G401 (cell line): ENCODE measurements around the gene CDK19. TPM values are rescaled to one million over a fixed set of nuclear protein-coding genes. Genes with fewer than 3 reads are reported as not detected.
"Not testable (repeated sequence)": the region's sequence is repeated elsewhere in the genome, so short reads cannot be mapped to it uniquely, and the experiment has no call there.

Source experiments
- DNase-seq: peaks from one replicate; pipeline ENCODE4 v3.0.0-alpha.2; 2015; ENCODE audit warnings: low spot score
- in situ Hi-C: cut with HindIII; loops from 2 replicates; pipeline ENCODE4 v1.10.0; 2016; ENCODE audit warnings: low sequenced_read_pairs, mixed read lengths
- total RNA-seq: library from RNA; depleted of rRNA; stranded (reverse); fragments of >200 nt; shearing (Covaris generic); gene quantifications from 2 replicates; pipeline ENCODE4 v1.2.3, GENCODE V29; 2014

CDK19 gene
- total RNA-seq, 1 experiment from 2014 or later = 17.2 TPM

DNA sequence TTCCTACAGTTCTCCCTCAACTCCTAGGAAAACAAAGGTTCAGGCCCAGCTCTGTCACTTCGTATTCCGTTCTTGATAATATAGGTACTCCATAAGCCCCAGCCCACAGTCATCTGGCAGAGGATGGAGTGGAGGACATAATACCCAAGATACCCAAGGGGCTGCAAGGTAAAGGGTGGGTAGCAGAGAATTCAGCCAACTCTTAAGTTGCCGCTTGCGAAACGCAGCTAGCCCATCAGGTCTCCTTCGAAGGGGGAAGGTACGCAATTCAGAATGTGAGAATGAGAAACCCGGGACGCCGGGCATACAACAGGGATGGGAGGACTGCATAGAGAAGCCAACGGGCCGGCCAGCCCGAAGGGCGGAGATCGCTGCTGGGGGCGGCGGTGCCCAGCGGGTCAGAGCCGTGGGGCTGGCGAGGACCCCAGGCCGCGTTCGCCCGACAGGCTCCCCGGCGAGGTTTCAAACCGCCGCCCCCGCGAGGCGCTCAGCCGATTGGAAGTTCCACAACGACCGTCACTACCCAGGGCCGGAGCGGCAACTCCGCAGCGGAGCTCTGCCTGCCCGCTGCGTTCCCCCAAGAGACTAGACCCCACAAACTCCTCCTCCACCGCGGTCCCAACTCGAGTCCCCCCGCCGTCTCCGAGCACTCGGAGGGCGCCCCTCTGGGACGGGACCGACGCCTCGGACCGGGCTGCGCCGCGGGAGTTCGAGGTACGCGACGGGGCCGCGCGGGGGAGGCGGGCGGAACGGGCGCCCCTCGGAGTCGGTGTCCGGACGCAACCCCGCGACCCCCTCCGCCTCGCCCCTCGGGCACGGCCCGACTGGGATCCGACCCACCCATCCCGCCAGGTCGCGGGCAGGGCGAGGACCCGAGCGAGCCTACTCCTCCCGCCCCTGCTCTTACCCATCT lies 911 bp downstream of the CDK19 start:
- peak; percentile 43 for DNase-seq
- in situ Hi-C loops = no loop called here

DNA sequence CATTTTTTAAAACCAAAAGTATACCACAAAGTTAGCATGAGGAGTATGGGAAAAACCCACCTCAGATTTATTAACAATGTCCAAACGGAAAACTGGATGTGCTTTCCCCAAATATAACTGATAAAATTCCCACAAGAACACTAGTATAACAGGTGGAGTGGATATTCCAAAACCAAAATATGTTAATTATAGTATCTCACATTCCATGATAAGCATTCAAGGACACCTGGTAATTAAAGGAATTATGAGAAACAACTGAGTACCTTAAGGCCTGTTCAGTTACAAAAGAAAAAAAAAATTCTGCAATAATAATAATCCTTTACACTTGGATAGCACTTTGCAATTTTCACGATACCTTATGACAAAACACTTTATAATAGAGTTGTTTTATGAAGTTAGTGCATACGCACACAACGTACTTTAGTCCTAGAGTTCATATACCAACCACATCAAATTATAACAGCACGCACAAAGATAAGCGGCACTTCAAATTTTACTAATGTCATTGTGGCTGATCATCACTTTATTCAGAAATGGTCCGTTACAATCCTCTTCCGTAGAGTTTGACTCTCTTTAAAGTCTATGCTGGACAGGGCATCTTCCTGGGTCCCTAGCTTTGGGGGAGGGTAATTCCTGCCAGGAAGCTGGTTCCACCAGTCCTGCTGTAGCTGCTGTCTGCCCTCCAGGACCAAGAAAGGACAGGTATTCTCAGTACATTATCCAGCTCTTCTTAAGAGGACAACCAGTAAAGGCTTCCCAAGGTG lies 1.7 kb downstream of the CDK19 start:
- no peak for DNase-seq
- in situ Hi-C loops = no loop called here

DNA sequence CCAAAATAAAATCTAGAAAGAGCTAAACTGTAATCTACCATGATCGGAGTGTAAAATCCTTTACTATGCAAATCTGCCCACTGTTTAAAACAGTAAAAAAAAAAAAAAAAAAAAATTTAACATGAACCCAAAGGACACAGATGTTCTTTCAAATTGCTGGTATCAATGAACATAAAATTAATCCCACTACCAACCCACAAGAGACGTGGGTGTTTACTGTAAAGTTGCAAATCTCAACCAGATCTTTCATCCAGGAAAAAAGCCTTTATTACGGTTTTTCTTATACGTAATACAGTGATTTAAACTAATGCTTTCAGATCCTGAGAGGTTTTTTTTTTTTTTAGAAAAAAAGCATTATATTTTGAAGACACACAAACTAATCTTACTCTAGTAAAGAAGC lies 2.5 kb downstream of the CDK19 start:
- DNase-seq = no peak
- in situ Hi-C loops = no loop called here

DNA sequence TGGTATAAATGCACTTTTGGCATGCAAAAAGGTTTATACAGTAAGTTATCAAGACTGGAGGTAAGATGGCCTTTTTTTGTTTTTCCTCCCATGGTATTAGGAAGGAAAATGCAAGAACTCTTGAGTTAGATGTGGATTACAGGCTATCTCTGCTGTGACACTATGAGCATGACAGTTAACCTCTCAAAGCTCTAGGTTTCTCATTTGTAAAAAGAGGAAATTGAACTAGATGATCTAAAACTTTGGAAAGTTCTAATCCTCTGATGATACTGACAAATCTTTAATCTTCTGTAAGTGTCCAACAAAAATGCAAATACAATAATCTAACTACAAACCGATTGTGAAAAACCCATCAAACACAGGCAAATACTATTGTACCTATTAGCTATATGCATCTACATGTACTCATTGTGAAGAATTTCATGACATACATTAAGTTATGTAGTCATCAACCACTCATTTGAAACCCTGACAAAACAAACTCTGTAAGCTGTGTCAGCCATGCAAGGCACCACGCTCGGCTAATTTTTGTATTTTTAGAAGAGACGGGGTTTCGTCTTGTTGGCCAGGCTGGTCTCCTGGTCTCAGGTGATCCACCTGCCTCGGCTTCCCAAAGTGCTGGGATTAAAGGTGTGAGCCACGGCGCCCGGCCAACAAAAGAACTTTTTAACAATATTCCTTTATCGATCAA lies 4.2 kb downstream of the CDK19 start:
- in situ Hi-C loops = no loop called here

DNA sequence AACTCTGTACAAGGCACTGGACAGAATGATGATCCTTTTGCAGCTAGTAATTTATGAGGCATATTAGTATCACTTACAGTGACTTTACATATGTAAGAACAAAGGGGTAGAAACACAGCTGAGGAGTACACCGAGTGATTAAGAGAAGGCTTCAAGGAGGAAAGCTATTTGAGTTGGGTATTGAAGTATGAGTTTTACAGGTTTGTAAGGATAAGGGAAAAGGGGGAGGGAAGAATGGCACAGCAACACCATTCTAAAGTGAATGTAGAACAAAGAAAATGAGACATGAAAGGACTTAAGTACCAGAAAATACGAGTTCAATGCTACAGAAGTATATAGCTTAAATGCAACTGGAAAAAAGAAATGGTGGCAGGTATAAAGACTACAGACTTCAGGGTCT lies 5.5 kb downstream of the CDK19 start:
- in situ Hi-C loops = no loop called here
- DNase-seq = no peak

More for the DNA sequence above, 4.2 kb downstream of the CDK19 start:
- DNase-seq = no peak

DNA sequence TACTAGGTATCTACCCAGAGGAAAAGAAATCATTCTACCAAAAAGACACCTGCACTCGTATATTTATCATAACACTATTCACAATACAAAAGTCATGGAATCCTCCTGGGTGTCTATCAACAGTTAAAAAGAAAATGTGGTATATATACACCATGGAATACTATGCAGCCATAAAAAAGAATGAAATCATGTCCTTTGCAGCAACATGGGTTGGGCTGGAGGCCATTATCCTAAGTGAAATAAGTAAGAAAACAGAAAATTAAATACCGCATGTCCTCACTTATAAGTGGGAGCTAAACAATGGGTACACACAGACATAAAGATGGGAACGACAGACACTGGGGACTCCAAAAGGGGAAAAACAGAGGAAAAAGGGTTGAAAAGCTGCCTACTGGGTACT lies 13.1 kb downstream of the CDK19 start:
- in situ Hi-C loops, DNase-seq: not testable (repeated sequence)

DNA sequence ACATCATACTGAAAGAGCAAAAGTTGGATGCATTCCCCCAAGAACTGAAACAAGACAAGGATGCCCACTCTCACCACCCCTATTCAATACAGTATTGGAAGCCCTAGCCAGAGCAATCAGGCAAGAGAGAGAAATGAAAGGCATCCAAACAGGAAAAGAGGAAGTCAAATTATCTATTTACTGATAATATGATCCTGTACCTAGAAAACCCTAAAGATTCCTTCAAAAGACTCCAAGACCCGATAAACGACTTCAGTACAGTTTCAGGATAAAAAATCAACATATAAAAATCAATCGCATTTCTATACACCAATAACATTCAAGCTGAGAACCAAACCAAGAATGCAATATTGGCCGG lies 14.5 kb downstream of the CDK19 start:
- in situ Hi-C loops = no loop called here

DNA sequence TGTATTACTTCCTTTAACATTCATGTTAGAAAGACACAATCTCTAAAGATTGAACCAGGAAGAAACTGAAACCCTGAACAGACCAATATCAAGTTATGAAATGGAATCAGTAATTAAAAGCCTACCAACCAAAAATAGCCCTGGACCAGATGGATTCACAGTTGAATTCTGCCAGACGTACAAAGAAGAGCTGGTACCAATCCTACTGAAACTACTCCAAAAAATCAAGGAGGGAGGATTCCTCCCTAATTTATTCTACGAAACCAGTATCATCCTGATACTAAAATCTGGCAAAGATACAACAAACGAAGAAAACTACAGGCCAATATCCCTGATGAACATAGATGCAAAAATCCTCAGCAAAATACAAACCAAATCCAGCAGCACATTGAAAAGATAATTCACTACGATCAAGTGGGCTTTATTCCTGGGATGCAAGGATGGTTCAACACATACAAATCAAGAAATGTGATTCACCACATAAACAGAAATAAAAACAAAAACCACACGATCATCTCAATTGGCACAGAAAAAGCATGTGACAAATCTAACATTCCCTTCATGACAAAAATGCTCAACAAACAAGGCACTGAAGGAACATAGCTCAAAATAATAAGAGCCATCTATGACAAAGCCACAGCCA lies 15.0 kb downstream of the CDK19 start:
- in situ Hi-C loops = no loop called here
- peak; percentile 80 for DNase-seq

More for the DNA sequence above, 14.5 kb downstream of the CDK19 start:
- no peak for DNase-seq

DNA sequence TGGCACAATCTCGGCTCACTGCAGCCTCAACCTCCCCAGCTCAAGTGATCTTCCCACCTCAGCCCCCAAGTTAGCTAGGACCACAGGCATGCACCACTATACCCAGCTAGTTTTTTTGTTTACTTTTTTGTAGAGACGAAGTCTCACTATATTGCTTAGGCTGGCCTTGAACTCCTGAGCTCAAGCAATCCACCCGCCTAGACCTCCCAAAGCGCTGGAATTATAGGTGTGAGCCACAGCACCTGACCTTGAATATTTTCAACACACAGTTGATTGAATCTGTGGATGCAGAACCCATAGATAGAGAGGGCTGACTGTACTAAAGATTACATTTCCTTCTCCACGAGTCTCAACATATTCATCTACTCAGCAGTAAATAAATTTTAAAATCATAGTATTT lies 15.6 kb downstream of the CDK19 start:
- no peak for DNase-seq
- in situ Hi-C loops = no loop called here

DNA sequence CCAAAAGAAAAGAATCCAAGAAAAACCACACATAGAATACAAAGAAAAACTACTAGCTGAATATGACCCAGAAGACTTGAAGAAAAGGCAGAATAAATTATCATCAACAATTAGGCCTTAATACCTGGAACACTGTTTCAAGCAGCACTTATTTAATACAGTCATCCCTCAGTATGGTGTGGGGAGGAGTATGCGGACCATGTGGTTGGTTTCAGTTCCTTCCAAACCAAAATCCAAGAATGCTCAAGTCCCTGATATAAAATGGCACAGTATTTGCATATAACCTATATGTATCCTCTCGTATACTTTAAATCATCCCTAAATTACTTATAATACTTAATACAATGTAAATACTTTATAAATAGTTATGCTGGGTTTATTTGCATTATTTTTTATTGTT lies 16.1 kb downstream of the CDK19 start:
- in situ Hi-C loops = no loop called here
- no peak for DNase-seq

DNA sequence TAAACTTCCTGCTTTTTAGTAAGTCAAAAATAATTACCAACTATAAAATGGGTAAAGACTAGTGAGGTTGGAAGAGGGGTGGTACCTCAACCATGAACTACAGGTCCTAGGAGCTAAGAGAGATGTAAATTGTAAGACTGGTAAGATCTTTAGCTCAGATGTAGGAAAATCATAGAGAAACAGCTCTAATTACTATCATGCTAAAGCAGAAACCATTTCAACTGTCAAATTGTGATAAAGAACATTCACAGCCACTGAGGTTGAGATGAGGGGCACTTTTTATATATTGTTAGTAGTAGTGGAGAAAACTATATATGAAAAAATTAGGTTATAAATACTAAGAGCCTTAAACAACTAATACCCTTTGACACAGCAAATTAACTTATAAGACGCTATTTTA lies 20.0 kb downstream of the CDK19 start:
- in situ Hi-C loops = no loop called here
- DNase-seq = no peak

DNA sequence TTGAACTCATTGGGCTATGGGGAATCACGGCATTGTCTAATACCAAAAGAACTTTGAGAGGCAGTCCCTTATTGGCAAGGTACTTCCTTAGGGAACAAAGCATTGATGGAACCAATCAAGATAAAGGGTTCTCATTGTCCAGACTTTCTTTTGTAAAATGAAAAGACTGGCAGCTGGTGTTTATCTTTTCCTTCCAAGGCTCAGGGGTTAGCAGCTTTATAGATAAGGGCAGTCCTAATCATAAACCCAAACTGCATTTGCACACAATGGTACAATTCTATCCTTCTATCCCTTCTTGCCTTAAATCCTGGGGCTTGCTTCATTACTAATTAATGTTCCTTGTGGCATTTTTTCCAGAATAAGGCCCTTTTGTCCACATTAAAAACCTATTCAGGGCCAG lies 28.6 kb downstream of the CDK19 start:
- in situ Hi-C loops = no loop called here

DNA sequence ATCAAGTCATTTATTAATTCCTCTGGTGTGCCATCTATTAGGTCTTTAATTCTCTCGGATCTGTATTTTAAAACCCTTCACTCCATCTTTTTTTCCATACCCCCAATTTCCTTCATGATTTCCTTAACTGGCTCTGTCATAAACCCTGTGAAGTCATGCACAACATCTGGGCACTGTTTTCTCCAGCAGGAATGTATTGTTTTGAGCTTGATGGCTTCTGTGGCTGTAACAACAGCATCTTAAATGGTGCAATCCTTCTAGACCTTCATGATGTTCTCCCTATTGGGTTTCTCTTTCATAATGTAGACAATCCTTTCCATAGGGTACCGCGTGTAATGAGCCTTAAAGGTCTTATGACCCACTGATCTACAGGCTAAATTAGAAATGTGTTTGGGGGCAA lies 29.0 kb downstream of the CDK19 start:
- DNase-seq = no peak
- in situ Hi-C loops = no loop called here

More for the DNA sequence above, 28.6 kb downstream of the CDK19 start:
- DNase-seq = no peak

DNA sequence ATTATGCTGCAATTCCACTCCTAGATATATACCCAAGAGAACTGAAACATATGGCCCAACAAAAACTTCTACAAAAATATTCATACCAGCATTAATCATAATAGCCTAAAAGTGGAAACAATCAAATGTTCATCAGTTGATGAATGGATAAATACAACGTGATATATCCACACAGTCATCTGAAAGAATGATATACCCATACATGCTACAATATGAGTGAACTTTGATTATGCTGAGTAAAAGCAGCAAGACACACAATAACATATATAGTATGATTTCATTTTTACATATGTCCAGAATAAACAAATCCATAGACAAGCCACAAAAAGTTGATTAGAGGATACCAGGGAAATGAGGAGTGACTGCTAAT lies 30.7 kb downstream of the CDK19 start:
- in situ Hi-C loops = no loop called here
- DNase-seq = no peak

DNA sequence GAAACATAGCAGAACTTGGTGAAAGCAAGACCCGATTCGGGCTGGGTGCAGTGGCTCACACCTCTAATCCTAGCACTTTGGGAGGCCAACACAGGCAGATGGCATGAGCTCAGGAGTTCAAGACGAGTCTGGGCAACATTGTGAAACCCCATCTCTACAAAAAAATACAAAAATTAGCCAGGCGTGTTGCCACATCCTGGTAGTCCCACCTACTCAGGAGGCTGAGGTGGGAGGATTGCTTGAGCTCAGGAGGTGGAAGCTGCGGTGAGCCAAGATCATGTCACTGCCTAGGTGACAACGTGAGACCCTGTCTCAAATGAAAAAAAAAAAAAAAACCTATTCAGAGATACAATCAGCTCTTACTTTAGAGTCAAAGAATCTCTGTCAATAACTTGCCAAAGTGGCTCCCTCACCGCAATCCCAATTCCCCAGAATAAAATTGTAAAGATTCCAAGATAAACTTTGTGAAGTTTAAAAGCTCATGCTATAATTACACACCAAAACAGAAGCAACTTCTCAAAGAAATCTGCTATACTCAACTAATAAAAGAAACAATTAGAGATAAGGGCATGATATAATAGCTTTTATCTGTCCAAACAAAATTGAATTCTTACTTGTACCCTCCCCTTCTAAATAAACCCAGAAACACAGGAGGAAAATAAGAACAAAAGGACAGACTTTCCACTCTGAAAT lies 33.6 kb downstream of the CDK19 start:
- DNase-seq = no peak
- in situ Hi-C loops = no loop called here

DNA sequence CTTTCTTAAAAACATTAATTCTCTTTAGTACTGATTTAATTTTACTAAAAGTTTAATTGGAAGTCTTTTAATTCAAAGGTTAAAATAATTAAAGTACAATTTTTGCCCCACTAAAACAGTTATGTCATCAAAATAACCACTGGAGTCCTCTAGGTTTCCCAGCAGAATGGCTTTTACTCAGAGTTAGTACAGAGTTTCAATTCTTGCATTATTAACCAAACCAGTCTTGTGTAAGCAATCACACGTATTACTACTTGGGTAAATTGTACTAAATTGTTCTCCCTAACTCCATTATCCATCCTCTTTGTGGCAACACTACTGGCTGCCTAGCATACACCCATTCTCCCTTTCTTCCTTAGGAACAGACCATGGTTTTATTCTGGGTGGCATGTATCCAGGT lies 36.9 kb downstream of the CDK19 start:
- in situ Hi-C loops = no loop called here
- no peak for DNase-seq

DNA sequence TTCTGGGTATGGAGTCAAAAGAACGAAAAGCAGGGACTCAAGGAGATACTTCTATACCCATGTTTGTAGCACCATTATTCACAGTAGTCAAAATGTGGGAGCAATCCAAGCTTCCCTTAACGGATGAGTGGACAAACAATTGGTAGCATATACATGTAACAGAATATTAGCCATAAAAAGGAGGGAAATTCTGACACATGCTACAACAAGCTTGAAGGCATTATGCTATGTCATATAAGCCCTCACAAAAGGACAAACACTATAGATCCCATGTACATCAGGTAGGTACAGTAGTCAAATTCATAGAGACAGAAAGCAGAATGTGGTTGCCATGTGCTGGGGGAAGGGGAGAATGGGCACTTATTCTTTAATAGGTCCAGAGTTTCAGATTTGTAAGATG lies 37.6 kb downstream of the CDK19 start:
- in situ Hi-C loops = no loop called here
- no peak for DNase-seq

DNA sequence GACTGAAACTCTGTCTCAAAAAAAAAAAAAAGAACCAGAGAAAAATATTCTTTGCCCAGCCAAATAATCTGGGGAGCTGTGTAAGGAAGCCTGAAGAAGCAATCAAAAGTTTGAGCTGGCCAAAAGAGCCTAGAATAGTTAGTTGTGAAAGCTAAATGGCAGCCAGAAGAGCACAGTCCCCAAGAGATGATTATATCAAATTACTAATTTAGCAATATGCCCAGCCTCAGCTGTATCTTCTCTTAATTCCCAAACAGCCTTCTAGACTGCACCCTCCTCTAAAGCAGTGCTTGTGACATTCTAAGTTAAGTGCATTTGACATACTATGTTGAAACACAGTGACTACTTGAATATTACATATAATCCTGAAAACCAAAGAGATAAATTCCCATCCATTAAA lies 38.9 kb downstream of the CDK19 start:
- in situ Hi-C loops = no loop called here
- DNase-seq = no peak

DNA sequence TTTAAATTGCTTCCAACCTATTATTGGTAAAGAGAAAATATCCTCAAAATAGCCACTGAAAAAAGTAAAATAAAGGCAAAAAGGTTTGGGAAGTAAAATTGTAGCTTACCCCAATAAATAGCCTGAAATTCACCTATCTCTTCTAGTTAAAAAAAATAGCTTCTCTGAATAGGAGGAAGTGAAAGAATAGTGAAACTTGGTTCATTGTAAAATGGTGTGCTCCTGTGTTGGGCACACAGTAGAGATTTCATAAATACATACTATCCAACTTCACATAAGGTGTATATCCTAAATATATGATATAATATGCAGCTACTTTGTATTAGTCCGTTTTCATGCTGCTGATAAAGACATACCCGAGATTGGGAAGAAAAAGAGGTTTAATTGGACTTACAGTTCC lies 45.3 kb downstream of the CDK19 start:
- no peak for DNase-seq
- in situ Hi-C loops = no loop called here
